Aorta (tissue), 5 donors: ENCODE measurements around the gene ASAP2. TPM values are rescaled to one million over a fixed set of nuclear protein-coding genes. Genes with fewer than 3 reads are reported as not detected.
A peak's percentile ranks its signal among the peaks of the same experiment; 100 is the strongest.

Experiments used
- ATAC-seq: fragments of 200-7000 bp; cut with Tn5 transposase; one replicate; pipeline ENCODE4 v1.9.1; 2022; ENCODE audit warnings: moderate library complexity; ENCODE audit not compliant: low FRiP score
- DNase-seq, 2 donors: peaks; one replicate each; pipeline ENCODE4 v3.0.0-alpha.2; 2020
- H3K27ac ChIP-seq, 2 donors: one replicate each; pipeline ENCODE4 v1.5.1; 2013; ENCODE audit warnings: low read length in 2 of 2, mild to moderate bottlenecking in 2 of 2, moderate library complexity in 2 of 2, control low read depth in 1 of 2, inconsistent platforms in 1 of 2, low read depth in 1 of 2
- H3K27me3 ChIP-seq, 2 donors: one replicate each; pipeline ENCODE4 v1.6.1; 2013; ENCODE audit warnings: control low read depth in 1 of 2, low read length in 1 of 2, mild to moderate bottlenecking in 1 of 2, moderate library complexity in 1 of 2; ENCODE audit not compliant: insufficient read depth in 2 of 2, control insufficient read depth in 1 of 2
- H3K36me3 ChIP-seq, 2 donors: one replicate each; pipeline ENCODE4 v1.6.1; 2013; ENCODE audit warnings: control low read depth in 1 of 2, low read length in 1 of 2, mild to moderate bottlenecking in 1 of 2; ENCODE audit not compliant: insufficient read depth in 2 of 2, control insufficient read depth in 1 of 2
- H3K4me1 ChIP-seq, 2 donors: one replicate each; pipeline ENCODE4 v1.6.1; 2013; ENCODE audit warnings: low read length in 2 of 2, control low read depth in 1 of 2, mild to moderate bottlenecking in 1 of 2, moderate library complexity in 1 of 2; ENCODE audit not compliant: insufficient read depth in 2 of 2, control insufficient read depth in 1 of 2
- H3K4me3 ChIP-seq, 2 donors: one replicate each; pipeline ENCODE4 v1.5.1; 2013; ENCODE audit warnings: low read length in 2 of 2, control low read depth in 1 of 2, mild to moderate bottlenecking in 1 of 2
- H3K9me3 ChIP-seq: one replicate; pipeline ENCODE4 v1.6.1; 2013; ENCODE audit warnings: mild to moderate bottlenecking, low read length; ENCODE audit not compliant: control insufficient read depth
- WGBS, 2 donors: extraction: QIAGEN DNeasy Blood & Tissue Kit; methylation state at CpG; one replicate each; pipeline ENCODE4 v1.1.7; 2013; 5-methylcytosine and 5-hydroxymethylcytosine counted together
- intact Hi-C, 2 donors: fragments of 100-400 bp; cut with DNase I; formaldehyde crosslinking; loops; one replicate each; pipeline versions ENCODE4 v1.14.2 to v1.15.0; 2022
- polyA plus RNA-seq, 2 donors: library from polyadenylated mRNA; stranded (reverse); fragments of 200-250 nt; gene quantifications; one replicate each; pipeline ENCODE4 v1.2.3, GENCODE V29; 2013
- total RNA-seq, 2 donors: library from RNA; stranded (reverse); fragmentation: NEBNext Ultra II Directional; extraction: Animal tissue kit (Norgen Biotek cat#: 25700); gene quantifications; one replicate each; pipeline ENCODE4 v1.2.1, GENCODE V29; 2021
- donor health status: healthy with polysubstance abuse.
- donor health status: Bipolar disorder and iron deficiency.
- donor health status: DM: no; HTN: no; CAD: no.
- donor health status: DM: no; HTN: no; CAD: no.
- donor health status: DM: yes; HTN: yes; CAD: no.

Gene ASAP2
- total and polyA plus RNA-seq, 4 donors = 16.7 to 72.4 (median 48.8) TPM

DNA sequence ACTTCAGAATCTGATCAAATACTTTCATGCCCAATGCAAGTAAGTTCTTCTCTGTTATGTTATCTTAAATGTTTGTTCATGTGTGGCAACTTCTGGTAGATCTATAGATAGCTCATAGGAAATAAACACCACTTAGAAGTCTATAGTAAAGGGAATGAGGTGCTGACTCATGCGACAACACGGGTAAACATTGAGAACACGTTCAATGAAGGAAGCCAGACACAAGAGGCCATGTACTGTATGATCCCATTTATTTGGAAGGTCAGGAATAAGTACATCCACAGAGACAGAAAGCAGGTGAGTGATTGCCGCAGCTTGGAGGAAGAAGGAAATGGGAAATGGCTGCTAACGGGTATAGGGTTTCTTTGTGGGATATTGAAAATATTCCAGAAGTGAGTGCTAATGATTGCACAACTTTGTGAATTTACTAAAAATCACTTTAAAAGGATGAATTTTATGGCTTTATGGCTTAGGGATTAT, 121.3 kb downstream of the ASAP2 start:
- H3K4me1 ChIP-seq = no peaks in the 10 kb centered on the region
- WGBS, 2 donors = 79 to 83% methylated on average over 5 of the region's 5 CpGs

DNA sequence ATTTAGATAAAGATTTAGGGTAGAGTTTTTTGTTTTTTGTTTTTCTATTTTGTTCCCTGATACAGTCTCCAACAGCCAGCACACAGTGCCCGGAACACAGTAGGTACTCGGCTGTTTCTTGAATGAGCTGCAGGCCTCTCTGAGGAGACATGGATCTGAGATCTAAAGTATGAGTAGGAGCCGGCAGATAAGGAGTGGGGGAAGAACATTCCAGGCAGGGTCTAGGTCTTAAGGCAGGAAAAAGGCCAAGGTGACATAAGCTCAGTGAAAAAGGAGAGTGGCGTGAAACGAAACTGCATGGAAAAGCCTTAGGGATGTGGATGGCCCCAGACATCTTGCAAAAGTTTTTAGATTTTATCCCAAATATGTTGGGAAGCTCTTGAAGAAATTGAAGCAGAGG, 122.3 kb downstream of the ASAP2 start:
- Histone ChIP-seq H3K36me3 (no peaks in the 10 kb centered on the region), H3K27ac (peak overlapping the region in 1 of 2 donors; percentile 14), H3K4me1 (no peaks in the 10 kb centered on the region), H3K4me3 (no peak overlapping the region), H3K9me3 (no peaks in the 10 kb centered on the region), H3K27me3 (no peaks in the 10 kb centered on the region)
- intact Hi-C loops = no loop called here
- ATAC-seq (no peak), DNase-seq (no peak)
- WGBS, 2 donors = 25 to 31% methylated on average over 5 of the region's 5 CpGs

More for the DNA sequence above, 121.3 kb downstream of the ASAP2 start:
- no peak for DNase-seq
- H3K36me3 ChIP-seq = peaks cover 0 to 1% of the 10 kb centered on the region in 2 donors
- H3K27ac ChIP-seq = no peak overlapping the region
- no peaks in the 10 kb centered on the region for H3K27me3 ChIP-seq
- no peaks in the 10 kb centered on the region for H3K9me3 ChIP-seq
- H3K4me3 ChIP-seq = no peak overlapping the region
- ATAC-seq = no peak
- intact Hi-C loops = no loop called here

DNA sequence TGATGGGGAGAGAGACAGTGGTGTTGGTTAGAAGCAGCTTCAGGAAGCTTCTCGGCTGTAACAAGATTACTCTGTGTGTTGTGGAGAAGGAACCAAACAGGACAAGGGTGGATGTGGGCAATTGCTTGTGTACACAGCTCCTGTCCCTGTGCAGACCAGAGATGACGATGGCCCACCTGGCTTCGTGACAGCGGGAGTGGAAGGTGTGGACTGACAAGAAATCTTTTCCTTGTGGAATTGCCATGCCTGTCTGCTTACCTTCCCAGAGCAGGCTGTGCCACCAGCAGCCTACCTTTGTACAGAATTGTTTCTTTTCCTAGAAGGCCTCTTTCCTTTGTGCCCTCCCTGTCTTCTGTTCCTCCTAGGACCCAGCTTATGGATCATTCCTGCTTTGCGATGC, 122.9 kb downstream of the ASAP2 start:
- H3K36me3 ChIP-seq = no peaks in the 10 kb centered on the region
- no peaks in the 10 kb centered on the region for H3K4me1 ChIP-seq
- 83 to 84% methylated on average over 5 of the region's 5 CpGs for WGBS, 2 donors
- intact Hi-C loops = no loop called here
- no peaks in the 10 kb centered on the region for H3K9me3 ChIP-seq
- no peaks in the 10 kb centered on the region for H3K27me3 ChIP-seq
- H3K4me3 ChIP-seq = no peak overlapping the region
- DNase-seq = no peak
- peak overlapping the region in 1 of 2 donors; percentile 3 for H3K27ac ChIP-seq
- ATAC-seq = no peak

DNA sequence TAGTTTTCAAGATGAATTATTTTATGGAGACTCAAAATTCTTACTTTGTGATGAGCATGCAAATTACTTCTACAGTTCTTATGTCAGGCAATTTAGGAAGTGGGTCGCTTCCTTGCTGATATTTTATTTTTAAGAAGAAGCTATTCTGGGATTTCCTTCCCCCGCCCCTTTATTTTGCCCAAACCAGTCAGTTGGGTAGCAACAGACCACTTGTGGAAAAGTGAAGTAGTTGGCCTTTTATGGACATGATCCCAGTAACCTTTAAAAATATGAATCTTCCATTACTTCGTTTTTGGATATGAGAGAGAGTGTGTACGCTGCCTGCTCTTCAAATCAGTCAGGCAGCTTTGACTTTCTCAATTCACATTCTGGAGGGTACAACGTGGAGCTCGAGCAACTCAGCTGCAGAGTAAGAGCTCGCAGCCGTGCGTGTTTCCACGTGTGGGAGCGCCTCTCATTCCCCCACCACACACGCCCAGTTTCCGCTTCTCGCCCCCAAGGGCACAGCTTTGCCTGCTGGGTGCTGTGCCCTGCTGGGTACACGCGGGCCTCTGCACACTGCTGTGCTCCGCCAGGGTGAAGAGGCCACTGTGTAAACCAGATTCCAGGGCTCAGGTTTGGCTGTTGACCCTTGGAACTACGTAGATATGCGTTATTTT, 124.1 kb downstream of the ASAP2 start:
- no peaks in the 10 kb centered on the region for H3K4me1 ChIP-seq
- intact Hi-C loops = loop anchor here (5.0 kb wide), 2 partner anchors 43 to 118 kb away; no protein-coding TSS in a partner anchor
- H3K36me3 ChIP-seq = peaks cover 0 to 3% of the 10 kb centered on the region in 2 donors
- no peak for DNase-seq
- peak; percentile 51 for ATAC-seq
- H3K27ac ChIP-seq = peak overlapping the region in 1 of 2 donors; percentile 65
- no peak overlapping the region for H3K4me3 ChIP-seq
- WGBS, 2 donors = 34 to 39% methylated on average over 19 of the region's 19 CpGs
- no peaks in the 10 kb centered on the region for H3K27me3 ChIP-seq
- H3K9me3 ChIP-seq = no peaks in the 10 kb centered on the region

DNA sequence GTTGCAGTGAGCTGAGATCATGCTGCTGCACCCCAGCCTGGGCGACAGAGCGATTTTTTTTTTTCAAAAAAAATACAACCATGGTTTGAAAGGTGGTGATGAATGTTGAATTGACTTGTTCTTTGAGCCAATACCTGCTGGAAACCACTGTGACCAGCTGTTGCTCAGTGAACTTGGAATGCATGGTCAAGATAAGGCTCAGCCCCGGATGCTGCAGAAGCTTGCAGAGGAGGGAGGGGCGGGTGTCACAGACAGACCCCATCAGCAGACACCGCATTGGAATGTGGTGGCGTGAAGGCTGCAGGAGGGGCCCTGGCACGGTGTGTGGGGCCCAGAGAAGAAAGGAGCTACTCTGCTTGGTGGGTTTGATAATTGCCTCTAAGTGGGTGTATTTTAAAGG, 125.1 kb downstream of the ASAP2 start:
- DNase-seq (no peak), ATAC-seq (no peak)
- H3K4me1 ChIP-seq = no peaks in the 10 kb centered on the region

DNA sequence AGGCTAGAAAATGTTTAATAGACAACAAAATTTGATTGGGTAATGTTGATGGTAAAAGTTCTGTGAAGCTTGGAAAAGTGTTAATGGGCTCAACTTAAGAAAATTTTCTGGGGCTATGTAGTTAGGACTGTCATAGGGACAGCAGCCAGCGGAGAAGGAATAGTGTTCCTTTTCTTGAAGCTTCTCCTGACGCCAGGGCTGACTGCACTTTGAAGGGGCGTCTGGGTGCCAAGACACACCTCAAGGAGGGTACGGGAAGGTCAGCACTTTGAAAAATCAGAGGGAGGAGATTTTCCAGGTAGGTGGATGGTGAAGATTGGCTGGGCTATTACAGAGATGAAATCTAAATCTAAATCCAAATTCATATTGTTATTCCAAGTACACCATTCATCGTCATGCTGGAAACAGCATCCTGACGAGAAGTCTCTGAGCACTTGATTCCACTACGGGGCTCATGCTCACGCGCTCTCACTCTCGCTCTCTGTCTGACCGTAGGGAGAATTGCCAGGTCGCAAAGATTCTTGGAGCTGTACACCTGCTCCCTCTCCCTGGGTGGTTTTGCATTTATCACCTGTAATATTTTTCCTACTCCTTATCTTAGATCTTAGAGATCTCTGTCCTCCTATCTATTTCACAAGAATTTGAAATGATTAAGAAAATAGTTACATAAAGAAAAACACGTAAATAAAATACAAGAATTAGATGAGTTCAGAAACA, 125.7 kb downstream of the ASAP2 start:
- Histone ChIP-seq H3K4me1 (no peaks in the 10 kb centered on the region), H3K9me3 (no peaks in the 10 kb centered on the region), H3K36me3 (peaks cover 0 to 3% of the 10 kb centered on the region in 2 donors), H3K27me3 (no peaks in the 10 kb centered on the region), H3K4me3 (no peak overlapping the region), H3K27ac (no peak overlapping the region)
- ATAC-seq (no peak), DNase-seq (no peak)
- 85 to 87% methylated on average over 13 of the region's 13 CpGs for WGBS, 2 donors
- intact Hi-C loops = loop anchor here (2.0 to 5.0 kb wide), 4 partner anchors 45 to 189 kb away; partner anchors contain the start of gene ASAP2 (in 1 of the 2)

More for the DNA sequence above, 125.1 kb downstream of the ASAP2 start:
- Histone ChIP-seq H3K27ac (no peak overlapping the region), H3K36me3 (peaks cover 0 to 3% of the 10 kb centered on the region in 2 donors), H3K9me3 (no peaks in the 10 kb centered on the region), H3K4me3 (no peak overlapping the region), H3K27me3 (no peaks in the 10 kb centered on the region)
- intact Hi-C loops = loop anchor here (2.0 to 5.0 kb wide), 4 partner anchors 44 to 189 kb away; partner anchors contain the start of gene ASAP2 (in 1 of the 2)
- WGBS, 2 donors = 55 to 57% methylated on average over 7 of the region's 7 CpGs

DNA sequence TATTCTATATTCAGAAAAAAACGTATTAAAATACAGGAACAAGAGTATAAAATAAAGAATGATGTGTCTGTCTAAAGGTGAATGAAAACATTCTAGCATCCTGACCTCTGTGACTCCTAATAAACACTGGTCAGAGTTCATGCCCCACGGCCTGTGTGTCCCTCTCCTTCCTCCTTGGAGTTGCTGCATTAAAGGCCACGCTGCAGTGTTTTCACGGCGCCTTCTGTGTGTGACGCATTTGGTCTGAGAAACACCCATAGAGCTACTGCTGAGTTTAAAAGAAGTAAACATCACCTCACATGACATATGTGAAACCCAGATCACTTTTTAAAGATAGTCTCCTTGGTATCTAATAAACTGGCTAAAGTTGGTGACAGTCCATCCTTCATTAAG, 126.2 kb downstream of the ASAP2 start:
- H3K36me3 ChIP-seq = peaks cover 0 to 3% of the 10 kb centered on the region in 2 donors
- 79 to 83% methylated on average over 6 of the region's 6 CpGs for WGBS, 2 donors
- no peaks in the 10 kb centered on the region for H3K4me1 ChIP-seq
- ATAC-seq (no peak), DNase-seq (no peak)
- H3K4me3 ChIP-seq = no peak overlapping the region
- H3K27me3 ChIP-seq = no peaks in the 10 kb centered on the region
- H3K27ac ChIP-seq = no peak overlapping the region
- intact Hi-C loops = loop anchor here (2.0 to 5.0 kb wide), 4 partner anchors 46 to 190 kb away; partner anchors contain the start of gene ASAP2 (in 1 of the 2)
- no peaks in the 10 kb centered on the region for H3K9me3 ChIP-seq

DNA sequence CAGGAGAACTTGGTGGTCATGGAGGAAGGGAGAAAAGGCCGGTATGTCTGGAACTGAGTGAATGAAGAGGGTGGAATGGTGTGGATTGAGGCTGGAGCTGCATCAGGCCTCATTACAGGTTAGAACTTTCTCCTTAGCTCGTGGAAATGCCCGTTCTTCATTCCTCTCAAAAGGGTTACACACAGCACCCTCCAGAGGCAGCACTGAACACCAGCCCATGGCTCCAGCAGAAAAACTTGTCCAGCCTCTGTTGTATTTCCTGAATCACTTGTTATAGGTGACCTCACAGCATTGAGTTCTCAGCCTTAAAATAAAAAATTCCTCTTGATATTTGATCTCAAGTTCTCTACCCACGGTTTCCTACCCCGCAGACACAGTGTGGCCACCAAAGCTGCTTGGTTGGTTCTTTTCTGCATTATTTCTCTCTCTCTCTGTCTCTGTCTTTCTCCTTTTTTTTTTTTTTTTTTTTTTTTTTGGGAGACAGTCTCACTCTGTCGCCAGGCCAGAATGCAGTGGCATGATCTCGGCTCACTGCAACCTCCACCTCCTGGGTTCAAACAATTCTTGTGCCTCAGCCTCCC, 127.1 kb downstream of the ASAP2 start:
- WGBS, 2 donors = 10 to 16% methylated on average over 7 of the region's 7 CpGs
- intact Hi-C loops = loop anchor here (2.0 to 5.0 kb wide), 4 partner anchors 46 to 191 kb away; partner anchors contain the start of gene ASAP2 (in 1 of the 2)
- Histone ChIP-seq H3K4me1 (no peaks in the 10 kb centered on the region), H3K36me3 (peaks cover 0 to 3% of the 10 kb centered on the region in 2 donors), H3K9me3 (no peaks in the 10 kb centered on the region), H3K27ac (peak overlapping the region; percentile 23 to 58), H3K27me3 (no peaks in the 10 kb centered on the region), H3K4me3 (no peak overlapping the region)
- DNase-seq (peak in 1 of 2 donors; percentile 77), ATAC-seq (peak; percentile 79)
